ENCODE data around the gene SGPP1. TPM values are rescaled to one million over a fixed set of nuclear protein-coding genes. Genes with fewer than 3 reads are reported as not detected.

Gene SGPP1
- total RNA-seq, 1 experiment from 2014 or later: 5.5 TPM

DNA sequence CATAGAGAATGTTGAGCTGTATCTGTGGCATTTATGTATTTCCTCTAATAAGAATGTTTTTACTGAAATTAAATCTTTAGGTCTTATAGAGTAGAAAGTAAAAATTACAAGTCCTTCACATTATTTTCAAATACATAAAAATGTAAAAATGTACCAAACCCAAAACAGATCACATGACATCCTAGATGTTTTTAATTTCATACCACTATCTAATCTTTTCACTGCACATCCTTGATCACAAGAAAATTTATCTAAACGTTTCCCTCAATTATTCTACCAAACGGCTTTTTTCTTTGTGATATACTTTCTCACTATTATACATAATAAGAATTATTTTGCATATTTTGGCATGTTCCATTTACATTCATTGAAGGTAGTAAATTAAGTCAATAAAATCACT is 18.3 kb downstream of the SGPP1 start:
- no peak for TF ChIP-seq CTCF (conservative IDR thresholded peaks at IDR 0.05)
- peaks cover 0 to 4% (median 2%) of the 10 kb centered on the region in 3 experiments; a peak in 4 of 7 replicates for H3K36me3 Mint-ChIP-seq (ENCODE audit: insufficient read depth in 1 of 3, low read depth in 3 of 3)
- peaks cover 2 to 4% of the 10 kb centered on the region in 2 experiments; a peak in 3 of 5 replicates for H3K9me3 Mint-ChIP-seq

More for the DNA sequence above, 18.3 kb downstream of the SGPP1 start:
- no peak overlapping the region for H4K8ac ChIP-seq (replicated peaks; ENCODE audit: insufficient read length, low read depth, low read length)
- H3K4me3 Mint-ChIP-seq: no peak overlapping the region
- no peak overlapping the region for H3K27ac ChIP-seq (ENCODE audit: insufficient read length, low read depth, low read length)
- WGBS (ENCODE audit: extremely low coverage, insufficient read length, low lambda C conversion rate): 100% methylated on average over 2 of the region's 2 CpGs
- H3K4me1 ChIP-seq (ENCODE audit: insufficient read depth, low read length): no peaks in the 10 kb centered on the region
- H2BK120ac ChIP-seq (ENCODE audit: low read depth, low read length, poor library complexity, severe bottlenecking): no peak overlapping the region
- no peak overlapping the region for H3K56ac ChIP-seq (ENCODE audit: insufficient read length, low read depth, low read length)
- H3K79me2 ChIP-seq (ENCODE audit: insufficient read depth, low read length): no peaks in the 10 kb centered on the region
- H3K27ac Mint-ChIP-seq: no peak overlapping the region
- no peak overlapping the region for H2AFZ ChIP-seq (ENCODE audit: low read length)
- no peaks in the 10 kb centered on the region for H3K23me2 ChIP-seq (ENCODE audit: insufficient read length, low read depth, low read length, poor library complexity, severe bottlenecking)
- no peak overlapping the region for H3K4ac ChIP-seq (ENCODE audit: low read depth, low read length)
- no peaks in the 10 kb centered on the region for H3K79me1 ChIP-seq (ENCODE audit: insufficient read depth, low read depth, low read length, poor library complexity, severe bottlenecking)
- H3K4me1 Mint-ChIP-seq: no peaks in the 10 kb centered on the region
- no peak overlapping the region for H3K14ac ChIP-seq (ENCODE audit: insufficient read depth, low read length)
- no peak overlapping the region for H3K9ac ChIP-seq (ENCODE audit: extremely low read depth, insufficient read length, low read length)
- H3K27me3 Mint-ChIP-seq (ENCODE audit: low read depth): no peaks in the 10 kb centered on the region
- no peak overlapping the region for H2BK20ac ChIP-seq (ENCODE audit: low read depth, low read length, poor library complexity, severe bottlenecking)
- no peaks in the 10 kb centered on the region for H3K9me3 ChIP-seq (ENCODE audit: control insufficient read depth, low read depth, low read length)
- no peak overlapping the region for H2BK15ac ChIP-seq (ENCODE audit: low read depth, low read length)
- H2AK5ac ChIP-seq (ENCODE audit: insufficient read length, low read length): no peak overlapping the region
- H4K20me1 ChIP-seq (ENCODE audit: control insufficient read depth, insufficient read depth, insufficient read length): no peaks in the 10 kb centered on the region
- no peak overlapping the region for H4K91ac ChIP-seq (ENCODE audit: insufficient read length, low read depth, low read length)
- DNase-seq: no peak
- no peak overlapping the region for H3K23ac ChIP-seq (ENCODE audit: insufficient read length, low read depth, low read length)
- H2BK5ac ChIP-seq (ENCODE audit: insufficient read length, low read length): no peak overlapping the region
- H3K18ac ChIP-seq (ENCODE audit: insufficient read length, low read depth, low read length): no peak overlapping the region
- H3K4me2 ChIP-seq (ENCODE audit: insufficient read depth, insufficient read length, low read length): no peak overlapping the region
- H2BK12ac ChIP-seq (ENCODE audit: insufficient read length, low read depth, low read length): no peak overlapping the region
- no peaks in the 10 kb centered on the region for H3K27me3 ChIP-seq (ENCODE audit: insufficient read depth, low read length)
- no peak overlapping the region for H3T11ph ChIP-seq (ENCODE audit: low read length)
- no peak overlapping the region for H4K5ac ChIP-seq (ENCODE audit: insufficient read length, low read depth, low read length)

All from H9 (cell line).